Jurkat, Clone E6-1 (cell line): ENCODE data around the gene KCNN3.
"Not testable (repeated sequence)": the region's sequence is repeated elsewhere in the genome, so short reads cannot be mapped to it uniquely, and the experiment has no call there.

Experiments
- DNase-seq: peaks from one replicate; pipeline ENCODE4 v3.0.0-alpha.2; 2011; ENCODE audit warnings: low read depth, low spot score
- H3K4me3 ChIP-seq: 2 replicates; pipeline ENCODE4 v1.5.1; 2011; ENCODE audit warnings: mild to moderate bottlenecking, low read length, control low read depth, moderate library complexity

KCNN3 gene

GRCh38 chr1:154707901-154708463 is 162.1 kb downstream of the KCNN3 start:
- DNase-seq, result no peak
- H3K4me3 ChIP-seq, result no peak overlapping the region

GRCh38 chr1:154706851-154707250 is 163.2 kb downstream of the KCNN3 start:
- no peak overlapping the region for H3K4me3 ChIP-seq
- DNase-seq, result no peak

- no peak for DNase-seq
- no peak overlapping the region for H3K4me3 ChIP-seq
Measured at GRCh38 chr1:154705544-154705943, 164.5 kb downstream of the KCNN3 start.

GRCh38 chr1:154703170-154703569 is 166.9 kb downstream of the KCNN3 start:
- H3K4me3 ChIP-seq, result no peak overlapping the region
- DNase-seq, result no peak

GRCh38 chr1:154698320-154699096 is 171.6 kb downstream of the KCNN3 start:
- no peak overlapping the region for H3K4me3 ChIP-seq
- no peak for DNase-seq

- DNase-seq, result no peak
- no peak overlapping the region for H3K4me3 ChIP-seq
Measured at GRCh38 chr1:154697710-154698109, 172.4 kb downstream of the KCNN3 start.

GRCh38 chr1:154696456-154696855 is 173.6 kb downstream of the KCNN3 start:
- H3K4me3 ChIP-seq, result no peak overlapping the region
- no peak for DNase-seq

- DNase-seq, result no peak
- no peak overlapping the region for H3K4me3 ChIP-seq
Measured at GRCh38 chr1:154695985-154696384, 174.1 kb downstream of the KCNN3 start.

- H3K4me3 ChIP-seq, result no peak overlapping the region
- DNase-seq, result no peak
Measured at GRCh38 chr1:154694995-154695394, 175.1 kb downstream of the KCNN3 start.

- H3K4me3 ChIP-seq, result no peak overlapping the region
- DNase-seq, result no peak
Measured at GRCh38 chr1:154689083-154689482, 181.0 kb downstream of the KCNN3 start.

- DNase-seq, result no peak
- H3K4me3 ChIP-seq, result no peak overlapping the region
Measured at GRCh38 chr1:154686507-154686906, 183.6 kb downstream of the KCNN3 start.

GRCh38 chr1:154683820-154684219 is 186.3 kb downstream of the KCNN3 start:
- H3K4me3 ChIP-seq, result no peak overlapping the region
- DNase-seq, result no peak

GRCh38 chr1:154682254-154682653 is 187.8 kb downstream of the KCNN3 start:
- H3K4me3 ChIP-seq, result no peak overlapping the region
- no peak for DNase-seq

- not testable (repeated sequence) for DNase-seq, H3K4me3 ChIP-seq
Measured at GRCh38 chr1:154677844-154678243, 192.2 kb downstream of the KCNN3 start.

GRCh38 chr1:154676847-154677246 is 193.2 kb downstream of the KCNN3 start:
- not testable (repeated sequence) for DNase-seq, H3K4me3 ChIP-seq

GRCh38 chr1:154674456-154674855 is 195.6 kb downstream of the KCNN3 start:
- H3K4me3 ChIP-seq, result not testable (repeated sequence)

GRCh38 chr1:154672245-154672644 is 197.8 kb downstream of the KCNN3 start:
- not testable (repeated sequence) for H3K4me3 ChIP-seq, DNase-seq

More at GRCh38 chr1:154674456-154674855, 195.6 kb downstream of the KCNN3 start:
- not testable (repeated sequence) for DNase-seq

GRCh38 chr1:154671412-154671811 is 198.7 kb downstream of the KCNN3 start:
- H3K4me3 ChIP-seq, DNase-seq: not testable (repeated sequence)

GRCh38 chr1:154670310-154671270 is 199.5 kb downstream of the KCNN3 start:
- not testable (repeated sequence) for DNase-seq, H3K4me3 ChIP-seq
